ENCODE measurements around the gene BICD1.

- TF ChIP-seq CTCF (IDR thresholded peaks at IDR 0.05; ENCODE audit: insufficient read depth, low read length) (no peak), SPI1 (IDR thresholded peaks at IDR 0.05; ENCODE audit: borderline replicate concordance, low read depth) (no peak), POLR2AphosphoS5 (IDR thresholded peaks at IDR 0.05; ENCODE audit: low read depth) (no peak), REST (IDR thresholded peaks at IDR 0.05; ENCODE audit: insufficient replicate concordance, low read depth) (no peak), GABPA (IDR thresholded peaks at IDR 0.05; ENCODE audit: low read depth) (no peak)
These were observed 1.9 kb upstream of the BICD1 start for GRCh38 chr12:32104572-32105355.

All from HL-60 (cell line).